Muscle layer of duodenum (tissue), 2 donors: Measurements from ENCODE around the gene BORCS8.
A peak's percentile ranks its signal among the peaks of the same experiment; 100 is the strongest.

Source experiments
- H3K27ac ChIP-seq: one replicate; pipeline ENCODE4 v1.7.0; 2013; ENCODE audit warnings: mild to moderate bottlenecking, low read length
- H3K27me3 ChIP-seq: one replicate; pipeline ENCODE4 v1.7.0; 2013; ENCODE audit warnings: low read depth, mild to moderate bottlenecking, control low read depth, low read length
- H3K36me3 ChIP-seq, 2 donors: one replicate each; pipeline ENCODE4 v1.7.0; 2013; ENCODE audit warnings: low read length in 2 of 2, control low read depth in 1 of 2, mild to moderate bottlenecking in 1 of 2; ENCODE audit not compliant: insufficient read depth in 2 of 2, control insufficient read depth in 1 of 2
- H3K4me1 ChIP-seq, 2 donors: one replicate each; pipeline ENCODE4 v1.7.0; 2013; ENCODE audit warnings: low read length in 2 of 2, mild to moderate bottlenecking in 2 of 2, control low read depth in 1 of 2, moderate library complexity in 1 of 2; ENCODE audit not compliant: insufficient read depth in 2 of 2, control insufficient read depth in 1 of 2
- H3K4me3 ChIP-seq, 2 donors: one replicate each; pipeline ENCODE4 v1.7.0; 2013; ENCODE audit warnings: low read length in 2 of 2, low read depth in 1 of 2, mild to moderate bottlenecking in 1 of 2
- H3K9me3 ChIP-seq, 2 donors: one replicate each; pipeline ENCODE4 v1.7.0; 2013; ENCODE audit warnings: low read length in 2 of 2, control low read depth in 1 of 2, mild to moderate bottlenecking in 1 of 2; ENCODE audit not compliant: control insufficient read depth in 1 of 2
- donor health status: healthy.

BORCS8 gene

DNA sequence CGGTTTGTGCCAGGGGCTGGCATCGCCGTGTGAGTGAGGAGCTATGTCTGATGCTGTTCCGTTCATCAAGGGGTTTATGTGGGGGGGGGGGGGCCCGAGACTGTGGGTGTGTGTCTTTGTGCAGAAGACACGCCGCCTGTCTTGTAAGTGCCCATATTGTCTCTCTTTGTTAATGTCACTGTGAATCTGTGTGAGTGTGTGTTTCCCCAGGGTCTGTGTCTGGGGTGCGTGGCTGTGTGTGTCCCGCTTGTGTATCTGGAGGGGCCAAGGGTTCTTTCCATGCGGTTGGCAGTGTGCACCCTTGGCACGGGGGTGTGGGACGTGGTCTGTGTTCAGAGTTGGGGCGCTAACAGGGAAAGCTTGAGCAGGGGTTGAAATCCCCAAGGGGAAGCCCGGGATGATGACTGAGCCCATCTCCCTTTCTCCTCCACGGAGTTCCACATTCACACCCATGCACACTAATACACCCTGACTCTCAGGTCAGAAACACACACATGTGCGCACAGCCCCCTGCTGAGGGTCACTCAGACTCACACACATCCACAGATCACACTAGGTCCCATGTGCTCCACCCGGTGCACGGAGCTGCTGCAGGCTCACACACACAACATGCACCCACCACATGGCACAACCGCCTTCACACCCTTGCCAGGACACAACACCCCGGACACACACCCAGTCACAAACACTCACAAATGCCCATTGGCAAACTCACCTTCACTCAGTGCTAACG, 21.6 kb upstream of the BORCS8 start:
- Histone ChIP-seq H3K9me3 (no peaks in the 10 kb centered on the region), H3K36me3 (no peaks in the 10 kb centered on the region), H3K27ac (no peak overlapping the region), H3K4me1 (peaks cover 0 to 5% of the 10 kb centered on the region in 2 donors), H3K27me3 (peaks cover 23% of the 10 kb centered on the region), H3K4me3 (no peak overlapping the region)

DNA sequence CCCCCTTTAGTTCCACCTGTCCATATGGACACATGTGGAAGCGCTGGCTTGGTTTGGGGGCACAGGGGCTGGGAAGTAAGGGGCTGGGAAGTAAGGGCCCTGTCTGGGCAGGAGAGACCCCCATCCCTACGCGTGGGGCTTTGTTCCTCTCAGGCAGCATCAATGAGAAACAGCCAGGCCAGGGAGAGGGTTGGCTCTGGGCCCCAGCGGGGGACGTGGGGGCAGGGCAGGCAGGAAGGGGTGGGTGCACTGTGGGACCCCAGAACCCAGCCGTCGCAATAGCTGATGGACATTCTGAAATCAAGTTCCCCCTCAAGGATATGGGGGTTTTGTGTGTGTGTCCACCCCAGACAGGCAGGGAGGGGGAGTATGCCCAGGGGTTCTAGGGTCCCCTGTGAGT, 21.0 kb upstream of the BORCS8 start:
- no peaks in the 10 kb centered on the region for H3K36me3 ChIP-seq
- H3K27ac ChIP-seq, result no peak overlapping the region
- H3K4me3 ChIP-seq, result no peak overlapping the region
- peaks cover 23% of the 10 kb centered on the region for H3K27me3 ChIP-seq
- peaks cover 0 to 5% of the 10 kb centered on the region in 2 donors for H3K4me1 ChIP-seq
- no peaks in the 10 kb centered on the region for H3K9me3 ChIP-seq

DNA sequence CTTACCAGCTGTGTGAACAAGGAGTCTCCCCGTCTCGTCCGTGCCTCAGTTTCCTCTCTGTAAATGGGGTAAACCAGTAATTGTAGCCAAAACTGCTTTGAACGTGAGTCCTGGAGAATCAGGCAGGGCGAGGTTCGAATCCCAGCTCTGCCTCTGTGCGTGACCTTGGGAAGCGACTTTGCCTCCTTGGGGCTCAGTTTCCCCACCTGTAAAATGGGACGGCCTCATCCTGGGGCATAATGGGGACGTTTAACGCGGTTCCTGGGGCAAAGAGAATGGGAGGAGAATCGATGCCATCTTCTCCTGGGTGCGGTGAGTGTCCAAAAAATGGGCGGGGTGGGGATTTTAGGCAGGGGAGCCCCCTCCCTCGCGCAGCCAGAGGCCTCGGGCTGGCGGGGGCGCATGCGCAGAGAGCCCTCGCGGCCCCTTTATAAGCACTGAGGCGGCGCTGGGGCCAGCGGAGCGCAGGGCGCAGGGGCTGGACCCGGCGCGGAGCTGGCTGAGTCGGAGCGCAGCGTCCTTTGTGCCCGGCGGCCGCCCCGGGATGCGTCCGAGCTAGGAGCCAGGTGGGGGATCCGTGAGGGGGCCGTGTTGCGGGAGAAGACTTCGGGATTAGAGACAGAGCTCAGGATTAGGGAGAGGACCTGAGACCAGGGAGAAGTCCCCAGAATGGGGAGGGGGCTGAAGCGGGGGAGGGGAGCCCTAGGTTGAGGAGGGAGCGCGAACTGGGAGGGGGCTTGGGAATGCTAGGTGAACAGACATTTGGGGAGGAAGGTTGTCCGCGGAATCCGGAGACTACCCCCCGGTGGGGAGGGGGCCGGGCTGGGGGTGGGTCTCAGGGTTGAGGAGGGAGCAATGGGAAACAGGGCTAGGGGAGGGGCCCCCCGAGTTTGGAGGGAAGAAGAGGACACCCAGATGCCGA, 19.8 kb upstream of the BORCS8 start, which contains the start of gene NCAN:
NCAN (plus strand) TSS at position 460 of the 922 bp plus-strand sequence. CDS start 4,996 bp downstream, outside the sequence.
- H3K4me1 ChIP-seq, result peaks cover 0 to 5% of the 10 kb centered on the region in 2 donors
- no peaks in the 10 kb centered on the region for H3K9me3 ChIP-seq
- no peak within 1 kb of the TSS for H3K4me3 ChIP-seq
- peaks cover 27% of the 10 kb centered on the region for H3K27me3 ChIP-seq
- H3K36me3 ChIP-seq, result no peaks in the 10 kb centered on the region
- no peak within 1 kb of the TSS for H3K27ac ChIP-seq

DNA sequence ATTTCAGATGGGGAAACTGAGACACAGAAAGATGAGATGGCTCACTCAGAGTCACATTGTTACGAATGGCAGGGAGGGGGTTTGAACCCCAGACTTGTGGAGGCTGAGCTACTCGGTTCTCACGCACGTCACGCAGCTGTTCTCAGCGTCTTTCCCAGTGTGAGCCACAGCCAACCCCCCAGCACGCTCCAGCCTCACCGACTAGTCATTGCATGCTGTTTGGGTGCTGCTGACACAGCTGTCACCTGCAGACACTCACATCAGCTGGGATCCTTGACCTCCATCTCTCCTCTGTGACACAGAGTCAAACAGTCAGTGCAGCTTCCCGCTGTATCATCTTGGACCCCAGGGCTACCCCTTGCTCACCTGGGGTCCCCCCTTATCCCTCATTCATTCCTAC, 17.4 kb upstream of the BORCS8 start:
- H3K27me3 ChIP-seq, result peaks cover 25% of the 10 kb centered on the region
- H3K4me3 ChIP-seq, result no peak overlapping the region
- no peaks in the 10 kb centered on the region for H3K36me3 ChIP-seq
- no peaks in the 10 kb centered on the region for H3K9me3 ChIP-seq
- peaks cover 0 to 5% of the 10 kb centered on the region in 2 donors for H3K4me1 ChIP-seq
- no peak overlapping the region for H3K27ac ChIP-seq

DNA sequence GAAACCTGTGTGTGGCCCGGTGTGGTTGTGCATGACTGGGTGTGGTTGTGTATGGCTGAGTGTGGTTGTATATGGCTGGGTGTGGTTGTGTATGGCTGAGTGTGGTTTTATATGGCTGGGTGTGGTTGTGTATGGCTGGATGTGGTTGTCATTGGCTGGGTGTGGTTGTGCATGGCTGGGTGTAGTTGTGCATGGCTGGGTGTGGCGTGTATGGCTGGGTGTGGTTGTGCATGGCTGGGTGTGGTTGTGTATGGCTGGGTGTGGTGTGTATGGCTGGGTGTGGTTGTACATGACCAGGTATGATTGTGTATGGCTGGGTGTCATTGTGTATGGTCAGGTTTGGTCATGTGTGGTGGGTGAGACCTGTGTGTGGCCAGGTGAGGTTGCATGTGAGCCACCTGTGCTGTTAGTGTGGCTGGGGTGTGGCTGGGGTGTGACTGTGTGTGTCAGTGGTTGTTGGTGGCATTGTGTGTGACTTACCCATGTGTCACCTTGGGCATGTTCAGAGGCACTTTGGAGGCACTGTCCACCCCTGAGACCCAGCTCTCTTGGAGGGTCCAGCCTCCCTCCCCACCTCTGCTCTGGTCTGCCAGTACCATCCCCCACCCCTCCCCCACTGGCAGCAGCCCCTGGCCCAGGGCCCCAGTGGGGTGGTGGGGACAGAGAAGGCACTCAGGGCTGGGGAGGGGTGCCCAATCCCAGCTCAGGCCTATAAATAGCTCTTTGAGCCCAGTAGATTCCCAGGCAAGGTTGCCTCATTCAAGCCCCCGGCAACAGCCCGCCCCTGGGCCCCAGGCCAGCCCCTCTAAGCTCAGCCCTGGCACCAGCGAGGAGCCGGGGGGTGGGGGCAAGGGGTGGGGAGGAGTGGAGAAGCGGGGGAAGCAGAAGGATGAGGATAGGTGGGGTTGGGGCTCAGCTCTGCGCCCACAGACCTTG, 16.0 kb upstream of the BORCS8 start:
- Histone ChIP-seq H3K9me3 (no peaks in the 10 kb centered on the region), H3K4me1 (peaks cover 0 to 7% of the 10 kb centered on the region in 2 donors), H3K36me3 (no peaks in the 10 kb centered on the region), H3K27ac (no peak overlapping the region), H3K27me3 (peaks cover 16% of the 10 kb centered on the region), H3K4me3 (no peak overlapping the region)

DNA sequence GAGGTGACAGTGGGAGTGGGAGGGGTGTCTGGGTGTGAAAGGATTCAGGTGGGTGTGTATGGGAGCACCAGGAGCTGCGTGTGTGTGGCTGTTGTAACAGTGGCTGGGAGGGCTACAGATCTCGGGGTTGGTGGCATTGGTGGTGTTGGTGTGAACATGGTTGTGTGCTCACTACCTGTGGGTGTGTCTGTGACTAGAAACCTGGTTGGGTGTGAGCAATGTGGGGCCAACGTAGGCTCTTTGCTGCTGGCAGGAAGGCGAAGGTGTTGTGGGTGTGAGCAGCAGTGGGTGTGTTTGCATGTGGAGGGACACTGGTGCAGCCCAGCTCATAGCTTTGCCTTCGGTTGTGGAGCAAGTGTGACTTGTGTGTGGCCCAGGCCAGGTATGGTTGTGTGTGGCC, 15.0 kb upstream of the BORCS8 start:
- Histone ChIP-seq H3K4me1 (peaks cover 0 to 14% of the 10 kb centered on the region in 2 donors), H3K9me3 (no peaks in the 10 kb centered on the region), H3K36me3 (no peaks in the 10 kb centered on the region), H3K4me3 (no peak overlapping the region), H3K27ac (no peak overlapping the region), H3K27me3 (peaks cover 10% of the 10 kb centered on the region)

DNA sequence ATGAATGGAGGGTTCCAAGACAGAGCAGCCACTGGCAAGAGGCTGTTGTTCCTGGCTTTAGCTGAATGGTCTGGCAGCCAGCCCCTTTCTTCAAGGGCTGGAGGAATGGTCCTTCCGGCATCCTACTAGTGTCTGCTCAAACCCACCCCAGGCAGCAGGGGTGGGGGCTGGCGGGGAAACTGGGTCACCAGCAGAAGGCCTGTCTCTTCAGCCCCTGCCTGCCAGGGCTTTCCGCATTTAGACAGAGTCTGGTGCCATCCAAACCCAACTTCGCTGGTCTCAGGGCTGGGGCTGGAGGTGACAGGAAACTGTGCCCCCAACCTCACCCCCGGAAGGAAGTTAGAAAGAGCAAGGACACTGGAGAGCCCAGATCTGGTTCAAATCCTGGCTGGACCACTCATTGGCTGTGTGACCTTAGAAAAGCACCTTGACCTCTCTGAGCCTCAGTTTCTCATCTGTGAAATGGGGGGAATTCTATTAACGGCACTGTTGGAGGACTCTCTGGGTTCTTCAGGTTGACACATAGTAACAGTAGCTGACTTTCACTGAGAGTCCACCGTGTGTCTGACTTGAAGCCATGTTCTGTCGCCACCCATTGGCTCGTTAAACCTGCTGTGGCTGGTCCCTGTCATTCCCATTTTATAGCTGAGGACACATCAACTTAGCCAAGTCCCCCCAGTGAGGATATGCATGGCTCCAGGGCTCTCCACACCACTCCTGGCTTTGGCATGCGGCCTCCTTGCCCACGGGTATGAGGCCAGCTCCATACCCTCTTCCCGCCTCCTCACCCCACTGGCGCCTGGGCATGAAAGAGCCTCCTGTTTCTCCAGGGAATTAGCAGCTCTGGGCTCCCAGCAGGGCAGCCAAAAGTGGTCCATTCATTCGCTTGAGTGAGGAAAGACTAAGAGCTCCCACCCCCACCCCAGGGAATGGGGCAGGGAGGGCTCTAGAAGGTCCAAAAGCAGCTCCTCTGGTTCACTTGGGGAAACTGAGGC, 13.8 kb upstream of the BORCS8 start:
- Histone ChIP-seq H3K36me3 (no peaks in the 10 kb centered on the region), H3K9me3 (no peaks in the 10 kb centered on the region), H3K27ac (no peak overlapping the region), H3K27me3 (peaks cover 5% of the 10 kb centered on the region), H3K4me1 (peaks cover 0 to 10% of the 10 kb centered on the region in 2 donors), H3K4me3 (no peak overlapping the region)

DNA sequence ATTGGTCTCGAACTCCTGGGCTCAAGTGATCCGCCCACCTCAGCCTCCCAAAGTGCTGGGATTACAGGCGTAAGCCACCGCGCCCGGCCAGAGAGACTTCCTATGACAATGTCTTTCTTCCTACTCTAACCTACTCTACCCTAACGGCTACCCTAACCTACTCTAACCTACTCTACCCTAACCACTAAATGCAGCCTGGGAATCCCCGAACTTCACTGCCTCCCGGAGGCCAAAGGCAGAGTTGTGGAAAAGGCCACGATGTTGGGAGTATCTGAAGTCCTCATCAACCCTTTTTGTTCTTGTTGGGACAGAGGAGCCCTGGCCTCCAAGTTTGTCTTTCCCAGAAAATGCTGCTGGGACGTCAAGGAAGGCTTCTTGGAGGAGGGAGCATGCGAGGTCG, 12.2 kb upstream of the BORCS8 start:
- H3K9me3 ChIP-seq, result no peaks in the 10 kb centered on the region
- peaks cover 0 to 10% of the 10 kb centered on the region in 2 donors for H3K4me1 ChIP-seq
- no peak overlapping the region for H3K27ac ChIP-seq
- no peak overlapping the region for H3K4me3 ChIP-seq
- peaks cover 5% of the 10 kb centered on the region for H3K27me3 ChIP-seq
- peaks cover 0 to 6% of the 10 kb centered on the region in 2 donors for H3K36me3 ChIP-seq

DNA sequence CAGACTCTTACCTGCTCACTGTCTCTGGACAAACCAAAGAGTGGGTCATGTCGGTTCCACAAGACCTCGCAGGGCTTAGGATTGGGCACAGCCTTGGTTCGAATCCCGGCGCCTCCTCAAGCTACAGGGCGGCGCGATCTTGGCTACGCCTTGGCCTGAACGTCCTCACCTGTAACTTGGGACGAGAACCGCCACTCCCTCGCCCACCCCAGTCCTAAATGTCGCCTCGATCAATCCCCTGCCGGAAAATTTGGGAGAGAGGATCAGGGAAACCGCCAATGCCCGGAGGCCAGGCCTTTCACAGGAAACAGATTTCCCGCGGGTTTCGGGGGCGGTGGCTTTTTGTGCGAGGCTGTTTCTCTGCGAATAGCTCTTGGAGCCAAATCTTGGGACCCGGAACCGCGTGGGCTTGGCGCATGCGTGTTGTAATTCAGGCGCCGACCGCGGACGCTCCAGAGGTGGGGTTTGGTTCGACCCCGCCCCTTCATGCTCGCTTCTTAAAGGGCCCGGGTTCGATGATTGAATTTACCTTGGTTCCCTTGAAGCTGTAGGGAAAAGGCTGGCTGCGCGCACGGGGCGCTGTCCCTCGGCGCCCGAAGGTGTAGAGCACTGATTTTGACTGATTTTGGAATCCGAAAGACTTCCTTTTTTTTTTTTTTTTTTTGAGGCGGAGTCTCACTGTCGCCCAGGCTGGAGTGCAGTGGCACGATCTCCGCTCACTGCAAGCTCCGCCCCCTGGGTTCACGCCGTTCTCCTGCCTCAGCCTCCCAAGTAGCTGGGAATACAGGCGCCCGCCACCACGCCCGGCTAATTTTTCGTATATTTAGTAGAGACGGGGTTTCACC, 11.3 kb upstream of the BORCS8 start, which contains the start of gene NR2C2AP:
NR2C2AP (minus strand) TSS at position 403 of the 845 bp plus-strand sequence; CDS start at position 49, 354 bp downstream.
- Histone ChIP-seq H3K36me3 (peaks cover 6 to 15% of the 10 kb centered on the region in 2 donors), H3K27ac (peak within 1 kb of the TSS; percentile 65), H3K4me3 (peak within 1 kb of the TSS; percentile 72 to 85), H3K27me3 (peaks cover 5% of the 10 kb centered on the region), H3K9me3 (no peaks in the 10 kb centered on the region), H3K4me1 (peaks cover 0 to 10% of the 10 kb centered on the region in 2 donors)
